Hepatocyte (in vitro differentiated cells): ENCODE results near the gene PIK3R6. TPM values are rescaled to one million over a fixed set of nuclear protein-coding genes. Genes with fewer than 3 reads are reported as not detected.

ENCODE experiments used
- DNase-seq: peaks from one replicate; pipeline ENCODE4 v3.0.0-alpha.2; 2016; ENCODE audit warnings: low spot score
- H2AFZ ChIP-seq: fragments of 200-600 bp; sonication (generic); 2 replicates; pipeline ENCODE4 v1.6.0; 2016; ENCODE audit warnings: antibody characterized with exemption, mild to moderate bottlenecking
- H3K27ac ChIP-seq: fragments of 200-600 bp; sonication (generic); 2 replicates; pipeline ENCODE4 v1.5.1; 2016; ENCODE audit warnings: mild to moderate bottlenecking
- H3K27me3 ChIP-seq: fragments of 200-600 bp; sonication (generic); 2 replicates; pipeline ENCODE4 v1.6.1; 2016
- H3K36me3 ChIP-seq: fragments of 200-600 bp; sonication (generic); replicated peaks from 2 replicates; pipeline ENCODE4 v1.5.1; 2016; ENCODE audit warnings: low read depth; ENCODE audit not compliant: insufficient read depth
- H3K4me1 ChIP-seq: fragments of 200-600 bp; sonication (generic); 2 replicates; pipeline ENCODE4 v1.5.1; 2016; ENCODE audit warnings: mild to moderate bottlenecking, moderate library complexity; ENCODE audit not compliant: insufficient read depth
- H3K4me2 ChIP-seq: fragments of 200-600 bp; sonication (generic); 2 replicates; pipeline ENCODE4 v1.6.0; 2016
- H3K4me3 ChIP-seq: fragments of 200-600 bp; sonication (generic); 2 replicates; pipeline ENCODE4 v1.5.1; 2016; ENCODE audit warnings: mild to moderate bottlenecking
- H3K79me2 ChIP-seq: fragments of 200-600 bp; sonication (generic); 2 replicates; pipeline ENCODE4 v1.6.0; 2017; ENCODE audit warnings: mild to moderate bottlenecking
- H3K9me2 ChIP-seq: fragments of 200-600 bp; sonication (generic); replicated peaks from 2 replicates; pipeline ENCODE4 v1.6.0; 2017; ENCODE audit warnings: mild to moderate bottlenecking; ENCODE audit not compliant: insufficient read depth
- H3K9me3 ChIP-seq: fragments of 200-600 bp; sonication (generic); 2 replicates; pipeline ENCODE4 v1.5.1; 2016; ENCODE audit warnings: low read depth, mild to moderate bottlenecking
- H4K20me1 ChIP-seq: fragments of 200-600 bp; sonication (generic); 2 replicates; pipeline ENCODE4 v1.6.0; 2016; ENCODE audit warnings: mild to moderate bottlenecking; ENCODE audit not compliant: insufficient read depth, poor library complexity, severe bottlenecking
- EZH2 ChIP-seq: fragments of 200-600 bp; sonication (generic); IDR thresholded peaks from 2 replicates; pipeline ENCODE4 v1.6.1; 2016; ENCODE audit warnings: antibody characterized with exemption, mild to moderate bottlenecking, borderline replicate concordance
- EZH2phosphoT487 ChIP-seq: fragments of 200-600 bp; sonication (generic); IDR thresholded peaks from one replicate; pipeline ENCODE4 v1.6.1; 2018; ENCODE audit warnings: antibody characterized with exemption, mild to moderate bottlenecking, low read depth, moderate library complexity; ENCODE audit not compliant: unreplicated experiment, severe bottlenecking
- WGBS: methylation state at CpG from one replicate; pipeline ENCODE4 v1.1.6; 2016; ENCODE audit warnings: low lambda C conversion rate; ENCODE audit errors: missing lambda C conversion rate; 5-methylcytosine and 5-hydroxymethylcytosine counted together
- polyA plus RNA-seq: library from polyadenylated mRNA; unstranded; fragments of >200 nt; fragmentation: Nextera tagmentation; extraction: Ambion mirVana; gene quantifications from 2 replicates; pipeline ENCODE4 v1.2.1, GENCODE V29; 2016
- total RNA-seq: library from RNA; depleted of rRNA; stranded (reverse); fragments of >200 nt; gene quantifications from 2 replicates; pipeline ENCODE4 v1.2.3, GENCODE V29; 2014
- TF ChIP-seq, protein P1 (sequence below): fragments of 200-600 bp; sonication (generic); IDR thresholded peaks from 2 replicates; pipeline ENCODE4 v1.5.1; 2016; ENCODE audit warnings: antibody characterized with exemption, mild to moderate bottlenecking; ENCODE audit not compliant: poor library complexity

PIK3R6 gene
- total and polyA plus RNA-seq, 2 experiments from 2014 or later, result 0.07 to 0.10 TPM

- H3K4me2 ChIP-seq, result no peak overlapping the region
- 94% methylated on average over 12 of the region's 12 CpGs for WGBS
- no peak for TF ChIP-seq EZH2phosphoT487
- no peak overlapping the region for H3K27ac ChIP-seq
- H3K27me3 ChIP-seq, result peaks cover 5% of the 10 kb centered on the region
- H4K20me1 ChIP-seq, result no peaks in the 10 kb centered on the region
- H3K4me1 ChIP-seq, result no peaks in the 10 kb centered on the region
- H3K4me3 ChIP-seq, result no peak overlapping the region
- no peaks in the 10 kb centered on the region for H3K79me2 ChIP-seq
- no peak overlapping the region for H2AFZ ChIP-seq
- H3K9me2 ChIP-seq, result no peaks in the 10 kb centered on the region
- DNase-seq, result no peak
- H3K9me3 ChIP-seq, result no peaks in the 10 kb centered on the region
- no peaks in the 10 kb centered on the region for H3K36me3 ChIP-seq
Observed at GRCh38 chr17:8755590-8756255, 111.8 kb downstream of the PIK3R6 start.

DNA sequence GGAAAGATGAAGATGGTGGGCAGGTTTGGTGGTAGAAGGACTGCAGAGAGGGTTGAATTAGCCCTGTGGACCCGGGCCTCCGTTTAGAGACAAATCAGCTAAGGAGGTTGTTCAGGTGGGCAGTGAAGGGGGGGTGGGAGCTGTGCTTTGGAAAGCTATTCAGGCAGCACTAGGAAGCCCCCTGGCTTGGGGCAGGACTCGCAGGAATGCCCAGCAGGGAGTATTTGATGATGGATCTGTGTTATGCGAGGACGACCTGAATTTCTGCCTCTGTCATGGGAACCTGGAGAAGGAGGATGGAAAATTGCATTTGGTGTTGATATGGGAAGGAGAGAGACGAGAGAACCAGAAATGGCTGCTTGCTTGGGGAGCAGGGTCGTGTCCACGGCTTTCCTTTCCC is 112.6 kb downstream of the PIK3R6 start:
- peaks cover 5% of the 10 kb centered on the region for H3K27me3 ChIP-seq
- H4K20me1 ChIP-seq, result no peaks in the 10 kb centered on the region
- H3K27ac ChIP-seq, result no peak overlapping the region
- H3K9me3 ChIP-seq, result no peaks in the 10 kb centered on the region
- H3K79me2 ChIP-seq, result no peaks in the 10 kb centered on the region
- no peaks in the 10 kb centered on the region for H3K4me1 ChIP-seq
- H2AFZ ChIP-seq, result no peak overlapping the region
- no peaks in the 10 kb centered on the region for H3K36me3 ChIP-seq
- 86% methylated on average over 8 of the region's 8 CpGs for WGBS
- no peak overlapping the region for H3K4me3 ChIP-seq
- no peak for DNase-seq
- no peak for TF ChIP-seq EZH2phosphoT487
- TF ChIP-seq EZH2, result no peak
- H3K4me2 ChIP-seq, result no peak overlapping the region
- no peaks in the 10 kb centered on the region for H3K9me2 ChIP-seq

- WGBS, result 40% methylated on average over 1 of the region's 1 CpG
- Histone ChIP-seq H3K27ac (no peak overlapping the region), H3K36me3 (no peaks in the 10 kb centered on the region), H3K4me1 (no peaks in the 10 kb centered on the region), H3K27me3 (peaks cover 5% of the 10 kb centered on the region), H3K9me3 (no peaks in the 10 kb centered on the region), H3K9me2 (no peaks in the 10 kb centered on the region), H2AFZ (no peak overlapping the region), H3K4me2 (no peak overlapping the region), H3K4me3 (no peak overlapping the region), H3K79me2 (no peaks in the 10 kb centered on the region), H4K20me1 (no peaks in the 10 kb centered on the region)
- DNase-seq, result peak; percentile 55
- TF ChIP-seq, protein P1, sequence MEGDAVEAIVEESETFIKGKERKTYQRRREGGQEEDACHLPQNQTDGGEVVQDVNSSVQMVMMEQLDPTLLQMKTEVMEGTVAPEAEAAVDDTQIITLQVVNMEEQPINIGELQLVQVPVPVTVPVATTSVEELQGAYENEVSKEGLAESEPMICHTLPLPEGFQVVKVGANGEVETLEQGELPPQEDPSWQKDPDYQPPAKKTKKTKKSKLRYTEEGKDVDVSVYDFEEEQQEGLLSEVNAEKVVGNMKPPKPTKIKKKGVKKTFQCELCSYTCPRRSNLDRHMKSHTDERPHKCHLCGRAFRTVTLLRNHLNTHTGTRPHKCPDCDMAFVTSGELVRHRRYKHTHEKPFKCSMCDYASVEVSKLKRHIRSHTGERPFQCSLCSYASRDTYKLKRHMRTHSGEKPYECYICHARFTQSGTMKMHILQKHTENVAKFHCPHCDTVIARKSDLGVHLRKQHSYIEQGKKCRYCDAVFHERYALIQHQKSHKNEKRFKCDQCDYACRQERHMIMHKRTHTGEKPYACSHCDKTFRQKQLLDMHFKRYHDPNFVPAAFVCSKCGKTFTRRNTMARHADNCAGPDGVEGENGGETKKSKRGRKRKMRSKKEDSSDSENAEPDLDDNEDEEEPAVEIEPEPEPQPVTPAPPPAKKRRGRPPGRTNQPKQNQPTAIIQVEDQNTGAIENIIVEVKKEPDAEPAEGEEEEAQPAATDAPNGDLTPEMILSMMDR, result peak; percentile 50
- TF ChIP-seq EZH2, result no peak
Observed at GRCh38 chr17:8753976-8754440, 113.5 kb downstream of the PIK3R6 start.

DNA sequence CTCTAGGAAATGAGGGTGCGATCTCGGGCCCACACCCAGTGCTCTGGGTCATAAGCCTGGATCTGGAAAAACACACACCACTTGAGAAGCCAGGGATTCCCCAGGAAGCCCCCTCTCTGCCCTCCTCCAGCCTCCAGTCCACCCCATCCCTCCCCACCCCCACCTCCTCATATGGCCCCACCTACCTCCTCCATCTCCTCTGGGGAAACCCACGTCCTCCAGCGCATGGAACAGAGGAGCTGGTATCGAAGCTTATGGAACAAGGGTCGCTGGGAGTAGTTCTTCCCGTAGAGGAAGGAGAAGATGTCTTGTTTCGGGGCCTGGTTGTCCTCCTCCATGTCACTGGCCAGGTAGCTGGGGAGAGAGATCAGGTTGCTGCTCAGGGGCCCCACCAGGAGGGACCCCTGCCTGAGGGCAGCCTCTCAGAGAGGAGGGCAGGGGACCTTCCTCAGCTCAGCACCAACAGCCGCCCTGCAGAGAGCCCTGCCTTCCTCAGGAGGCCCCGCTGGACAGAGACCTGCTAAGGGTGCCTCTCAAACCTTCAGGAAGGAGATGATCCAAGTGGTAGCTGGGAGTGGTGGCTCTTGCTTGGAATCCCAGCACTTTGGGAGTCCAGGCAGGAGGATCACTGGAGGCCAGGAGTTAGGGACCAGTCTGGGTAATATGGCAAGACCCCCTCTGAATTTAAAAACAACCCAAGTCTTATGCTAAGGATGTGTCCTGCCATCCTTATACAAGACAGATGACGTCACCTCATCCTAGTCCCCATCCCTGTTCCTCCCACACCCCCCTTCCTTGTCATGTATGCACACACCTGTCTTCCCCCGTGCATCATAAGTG is 114.1 kb downstream of the PIK3R6 start:
- H3K27me3 ChIP-seq, result peaks cover 5% of the 10 kb centered on the region
- no peak overlapping the region for H3K27ac ChIP-seq
- no peaks in the 10 kb centered on the region for H3K4me1 ChIP-seq
- TF ChIP-seq EZH2 (no peak), EZH2phosphoT487 (no peak)
- TF ChIP-seq, protein P1, result no peak
- H3K36me3 ChIP-seq, result no peaks in the 10 kb centered on the region
- H4K20me1 ChIP-seq, result no peaks in the 10 kb centered on the region
- no peak for DNase-seq
- no peaks in the 10 kb centered on the region for H3K9me2 ChIP-seq
- H3K79me2 ChIP-seq, result no peaks in the 10 kb centered on the region
- H3K9me3 ChIP-seq, result no peaks in the 10 kb centered on the region
- no peak overlapping the region for H3K4me3 ChIP-seq
- no peak overlapping the region for H2AFZ ChIP-seq
- WGBS, result 80% methylated on average over 12 of the region's 12 CpGs
- no peak overlapping the region for H3K4me2 ChIP-seq

Other genes starting within 250 kb of the PIK3R6 start
- 72.0 and 75.6 TPM in 2 replicates for gene MYH10, start 236.9 kb downstream of the PIK3R6 start, total RNA-seq
- gene MYH10, start 236.9 kb downstream of the PIK3R6 start, polyA plus RNA-seq, result 87.8 and 104 TPM in 2 replicates
- 0.53 TPM in 1 of 2 replicates, not detected in the other for gene CCDC42, start 122.8 kb downstream of the PIK3R6 start, total RNA-seq
- 1.7 and 3.2 TPM in 2 replicates for gene CCDC42, start 122.8 kb downstream of the PIK3R6 start, polyA plus RNA-seq
- gene SPDYE4, start 109.1 kb downstream of the PIK3R6 start, total RNA-seq, result not detected in 2 replicates
- not detected in 2 replicates for gene SPDYE4, start 109.1 kb downstream of the PIK3R6 start, polyA plus RNA-seq
- gene MFSD6L, start 68.3 kb downstream of the PIK3R6 start, total RNA-seq, result 1.8 and 2.2 TPM in 2 replicates
- 0.34 and 0.45 TPM in 2 replicates for gene MFSD6L, start 68.3 kb downstream of the PIK3R6 start, polyA plus RNA-seq
- 0.12 and 2.6 TPM in 2 replicates for gene PIK3R5, start 98.0 kb upstream of the PIK3R6 start, total RNA-seq
- not detected in 2 replicates for gene PIK3R5, start 98.0 kb upstream of the PIK3R6 start, polyA plus RNA-seq
- 1.5 and 2.1 TPM in 2 replicates for gene NTN1, start 153.8 kb upstream of the PIK3R6 start, total RNA-seq
- 0.42 and 0.44 TPM in 2 replicates for gene NTN1, start 153.8 kb upstream of the PIK3R6 start, polyA plus RNA-seq